HepG2 (cell line): ENCODE measurements around the gene TCEANC.

Source experiments
- CTCF ChIP-seq: sonication (generic); formaldehyde crosslinking; IDR thresholded peaks from 2 replicates; pipeline ENCODE4 v1.5.0; 2020; ENCODE audit warnings: mild to moderate bottlenecking, missing genetic modification reagents, moderate library complexity
- ETS1 ChIP-seq: sonication (generic); formaldehyde crosslinking; IDR thresholded peaks from 2 replicates; pipeline ENCODE4 v1.4.0; 2020; ENCODE audit warnings: missing genetic modification reagents
- GATAD1 ChIP-seq: IDR thresholded peaks from 2 replicates; pipeline ENCODE4 v1.6.1; 2016; ENCODE audit warnings: missing genetic modification reagents, missing compliant biosample characterization
- JUNB ChIP-seq: sonication (generic); formaldehyde crosslinking; IDR thresholded peaks from 2 replicates; pipeline ENCODE4 v1.8.0; 2022; ENCODE audit warnings: missing genetic modification reagents, mild to moderate bottlenecking, borderline replicate concordance
- KDM1A ChIP-seq: IDR thresholded peaks from 2 replicates; pipeline ENCODE4 v1.6.1; 2016; ENCODE audit warnings: missing compliant biosample characterization
- MYC ChIP-seq: sonication (generic); formaldehyde crosslinking; IDR thresholded peaks from 2 replicates; pipeline ENCODE4 v1.9.0; 2021; ENCODE audit warnings: missing genetic modification reagents, borderline replicate concordance
- SETDB1 ChIP-seq: sonication (generic); formaldehyde crosslinking; IDR thresholded peaks from 2 replicates; pipeline ENCODE4 v1.5.1; 2020; ENCODE audit warnings: missing genetic modification reagents, mild to moderate bottlenecking, borderline replicate concordance
- ZEB1 ChIP-seq: IDR thresholded peaks from 2 replicates; pipeline ENCODE4 v1.6.1; 2012; ENCODE audit warnings: mild to moderate bottlenecking, low read depth, inconsistent platforms; ENCODE audit not compliant: insufficient replicate concordance
- ZNF124 ChIP-seq: sonication (generic); formaldehyde crosslinking; IDR thresholded peaks from 2 replicates; pipeline ENCODE4 v1.4.0; 2020; ENCODE audit warnings: missing genetic modification reagents
- ZNF136 ChIP-seq: sonication (generic); formaldehyde crosslinking; IDR thresholded peaks from 2 replicates; pipeline ENCODE4 v1.8.1; 2022; ENCODE audit warnings: low read depth, mild to moderate bottlenecking, moderate library complexity, missing genetic modification reagents
- TF ChIP-seq, protein P1 (sequence below): sonication (generic); formaldehyde crosslinking; IDR thresholded peaks from 2 replicates; pipeline ENCODE4 v1.4.0; 2020; ENCODE audit warnings: missing genetic modification reagents

DNA sequence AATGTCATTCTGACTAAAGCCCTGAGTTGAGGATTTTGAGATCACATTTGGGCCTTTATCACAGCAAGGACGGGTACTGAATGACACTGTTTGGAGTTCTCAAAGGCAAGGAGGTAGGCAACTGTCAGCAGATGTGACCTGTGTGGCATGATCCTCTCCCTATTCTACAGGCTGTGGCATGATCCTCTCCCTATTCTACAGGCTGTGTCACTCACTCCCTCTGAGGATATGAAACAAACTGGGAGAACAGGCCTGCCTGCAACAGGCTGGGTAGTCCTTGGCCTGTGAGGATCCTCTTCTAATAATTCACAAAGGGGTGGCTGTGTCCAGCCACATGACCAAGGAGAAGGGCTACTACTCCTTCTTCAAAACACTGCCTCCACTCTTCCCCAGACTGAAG, 14.9 kb upstream of the TCEANC start:
- no peak for TF ChIP-seq ZNF124 (CRISPR knock-in tag)
- TF ChIP-seq, protein P1, sequence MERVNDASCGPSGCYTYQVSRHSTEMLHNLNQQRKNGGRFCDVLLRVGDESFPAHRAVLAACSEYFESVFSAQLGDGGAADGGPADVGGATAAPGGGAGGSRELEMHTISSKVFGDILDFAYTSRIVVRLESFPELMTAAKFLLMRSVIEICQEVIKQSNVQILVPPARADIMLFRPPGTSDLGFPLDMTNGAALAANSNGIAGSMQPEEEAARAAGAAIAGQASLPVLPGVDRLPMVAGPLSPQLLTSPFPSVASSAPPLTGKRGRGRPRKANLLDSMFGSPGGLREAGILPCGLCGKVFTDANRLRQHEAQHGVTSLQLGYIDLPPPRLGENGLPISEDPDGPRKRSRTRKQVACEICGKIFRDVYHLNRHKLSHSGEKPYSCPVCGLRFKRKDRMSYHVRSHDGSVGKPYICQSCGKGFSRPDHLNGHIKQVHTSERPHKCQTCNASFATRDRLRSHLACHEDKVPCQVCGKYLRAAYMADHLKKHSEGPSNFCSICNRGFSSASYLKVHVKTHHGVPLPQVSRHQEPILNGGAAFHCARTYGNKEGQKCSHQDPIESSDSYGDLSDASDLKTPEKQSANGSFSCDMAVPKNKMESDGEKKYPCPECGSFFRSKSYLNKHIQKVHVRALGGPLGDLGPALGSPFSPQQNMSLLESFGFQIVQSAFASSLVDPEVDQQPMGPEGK = no peak
- TF ChIP-seq SETDB1 (CRISPR knock-in tag) = no peak
- no peak for TF ChIP-seq ETS1 (CRISPR knock-in tag)
- no peak for TF ChIP-seq ZNF136 (CRISPR knock-in tag)
- TF ChIP-seq GATAD1 (CRISPR knock-in tag) = no peak
- TF ChIP-seq CTCF = no peak
- no peak for TF ChIP-seq MYC (CRISPR knock-in tag)
- TF ChIP-seq ZEB1 = no peak
- no peak for TF ChIP-seq JUNB (CRISPR knock-in tag)
- no peak for TF ChIP-seq KDM1A (CRISPR knock-in tag)
